Vagina (tissue), 2 donors: ENCODE measurements around the gene COBLL1.

ENCODE experiments used
- POLR2AphosphoS5 ChIP-seq, 2 donors: sonication (generic); formaldehyde crosslinking; IDR thresholded peaks; one replicate each; pipeline ENCODE4 v1.9.0; 2017; ENCODE audit warnings: antibody characterized with exemption in 2 of 2, mild to moderate bottlenecking in 2 of 2, low read depth in 1 of 2; ENCODE audit not compliant: insufficient read depth in 1 of 2
- TF ChIP-seq, protein P1 (sequence below), 3 experiments: fragments of 450-650 bp in 2 of 3; fragments of 200-600 bp in 1 of 3; sonication (generic) in 1 of 3; IDR thresholded peaks; one replicate each; pipeline ENCODE4 v1.5.1; 2017 to 2019; ENCODE audit warnings: antibody characterized with exemption in 3 of 3, mild to moderate bottlenecking in 2 of 3, moderate library complexity in 2 of 3

GRCh38 chr2:164722616-164723338, 118.8 kb downstream of the COBLL1 start:
- TF ChIP-seq, protein P1, sequence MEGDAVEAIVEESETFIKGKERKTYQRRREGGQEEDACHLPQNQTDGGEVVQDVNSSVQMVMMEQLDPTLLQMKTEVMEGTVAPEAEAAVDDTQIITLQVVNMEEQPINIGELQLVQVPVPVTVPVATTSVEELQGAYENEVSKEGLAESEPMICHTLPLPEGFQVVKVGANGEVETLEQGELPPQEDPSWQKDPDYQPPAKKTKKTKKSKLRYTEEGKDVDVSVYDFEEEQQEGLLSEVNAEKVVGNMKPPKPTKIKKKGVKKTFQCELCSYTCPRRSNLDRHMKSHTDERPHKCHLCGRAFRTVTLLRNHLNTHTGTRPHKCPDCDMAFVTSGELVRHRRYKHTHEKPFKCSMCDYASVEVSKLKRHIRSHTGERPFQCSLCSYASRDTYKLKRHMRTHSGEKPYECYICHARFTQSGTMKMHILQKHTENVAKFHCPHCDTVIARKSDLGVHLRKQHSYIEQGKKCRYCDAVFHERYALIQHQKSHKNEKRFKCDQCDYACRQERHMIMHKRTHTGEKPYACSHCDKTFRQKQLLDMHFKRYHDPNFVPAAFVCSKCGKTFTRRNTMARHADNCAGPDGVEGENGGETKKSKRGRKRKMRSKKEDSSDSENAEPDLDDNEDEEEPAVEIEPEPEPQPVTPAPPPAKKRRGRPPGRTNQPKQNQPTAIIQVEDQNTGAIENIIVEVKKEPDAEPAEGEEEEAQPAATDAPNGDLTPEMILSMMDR (IDR thresholded peaks at IDR 0.05): no peak
- TF ChIP-seq POLR2AphosphoS5 (IDR thresholded peaks at IDR 0.05; ENCODE audit: insufficient read depth in 1 of 2, low read depth in 1 of 2): no peak
